Prostate gland (tissue), 2 donors: ENCODE results near the gene CD101.

Source experiments
- POLR2A ChIP-seq: fragments of 450-650 bp; IDR thresholded peaks from one replicate; pipeline ENCODE4 v1.6.1; 2016; ENCODE audit warnings: antibody characterized with exemption, mild to moderate bottlenecking
- POLR2AphosphoS5 ChIP-seq: sonication (generic); formaldehyde crosslinking; IDR thresholded peaks from one replicate; pipeline ENCODE4 v1.6.1; 2017; ENCODE audit warnings: antibody characterized with exemption
- TF ChIP-seq, protein P1 (sequence below), 4 experiments: fragments of 200-600 bp in 2 of 4; fragments of 450-650 bp in 2 of 4; sonication (generic) in 2 of 4; IDR thresholded peaks; 1 replicate in 3 of 4; 2 replicates in 1 of 4; pipeline ENCODE4 v1.5.1; 2016 to 2019; ENCODE audit warnings: antibody characterized with exemption in 4 of 4, mild to moderate bottlenecking in 2 of 4, moderate library complexity in 2 of 4

DNA sequence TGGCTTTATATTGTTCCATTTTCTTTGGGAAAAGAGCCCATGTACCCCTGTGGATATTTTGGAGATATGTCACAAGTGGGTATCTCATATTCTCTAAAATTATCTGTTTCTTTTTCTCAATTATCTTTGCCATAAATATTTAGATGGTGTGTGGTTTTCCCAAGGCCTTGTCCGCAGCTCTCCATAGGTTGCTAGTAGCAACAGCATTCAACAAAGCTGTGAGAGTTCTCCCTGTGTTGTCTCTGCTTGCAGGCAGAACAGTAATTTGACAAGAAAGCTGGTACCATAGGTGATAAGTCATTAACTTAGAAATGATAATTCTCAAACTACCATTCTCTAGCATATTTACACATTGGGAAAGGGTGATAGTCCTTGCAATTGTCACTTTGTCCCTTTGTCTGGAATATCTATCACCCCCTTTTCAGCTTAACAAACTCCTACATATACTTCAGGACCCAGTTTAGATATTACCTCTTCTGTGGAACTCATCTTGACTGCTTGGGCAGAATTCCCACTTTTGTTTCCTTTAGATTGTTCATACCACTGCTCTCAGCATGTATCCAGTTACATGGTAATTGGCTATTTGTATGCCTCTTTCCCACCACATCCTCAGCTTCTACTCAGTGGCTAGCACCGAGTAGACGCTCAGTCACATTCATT is 8.9 kb downstream of the CD101 start:
- no peak for TF ChIP-seq POLR2A
- TF ChIP-seq, protein P1, sequence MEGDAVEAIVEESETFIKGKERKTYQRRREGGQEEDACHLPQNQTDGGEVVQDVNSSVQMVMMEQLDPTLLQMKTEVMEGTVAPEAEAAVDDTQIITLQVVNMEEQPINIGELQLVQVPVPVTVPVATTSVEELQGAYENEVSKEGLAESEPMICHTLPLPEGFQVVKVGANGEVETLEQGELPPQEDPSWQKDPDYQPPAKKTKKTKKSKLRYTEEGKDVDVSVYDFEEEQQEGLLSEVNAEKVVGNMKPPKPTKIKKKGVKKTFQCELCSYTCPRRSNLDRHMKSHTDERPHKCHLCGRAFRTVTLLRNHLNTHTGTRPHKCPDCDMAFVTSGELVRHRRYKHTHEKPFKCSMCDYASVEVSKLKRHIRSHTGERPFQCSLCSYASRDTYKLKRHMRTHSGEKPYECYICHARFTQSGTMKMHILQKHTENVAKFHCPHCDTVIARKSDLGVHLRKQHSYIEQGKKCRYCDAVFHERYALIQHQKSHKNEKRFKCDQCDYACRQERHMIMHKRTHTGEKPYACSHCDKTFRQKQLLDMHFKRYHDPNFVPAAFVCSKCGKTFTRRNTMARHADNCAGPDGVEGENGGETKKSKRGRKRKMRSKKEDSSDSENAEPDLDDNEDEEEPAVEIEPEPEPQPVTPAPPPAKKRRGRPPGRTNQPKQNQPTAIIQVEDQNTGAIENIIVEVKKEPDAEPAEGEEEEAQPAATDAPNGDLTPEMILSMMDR (IDR thresholded peaks at IDR 0.05): no peak
- no peak for TF ChIP-seq POLR2AphosphoS5
